ENCODE data around the gene PIK3R1.

- TF ChIP-seq CTCF (IDR thresholded peaks at IDR 0.05) (no peak), EP300 (IDR thresholded peaks at IDR 0.05; ENCODE audit: low read depth) (no peak), POLR2A (IDR thresholded peaks at IDR 0.05) (no peak)
Measured at GRCh38 chr5:68303038-68303738, 87.6 kb downstream of the PIK3R1 start.
